22Rv1 (cell line): ENCODE results near the gene RNF215.
"Not testable (repeated sequence)": the region's sequence is repeated elsewhere in the genome, so short reads cannot be mapped to it uniquely, and the experiment has no call there.

Source experiments
- H3K27ac ChIP-seq: fragments of 450-650 bp; 2 replicates; pipeline ENCODE4 v1.5.1; 2017
- ZFX ChIP-seq: fragments of 450-650 bp; IDR thresholded peaks from 2 replicates; pipeline ENCODE4 v1.6.1; 2017; ENCODE audit warnings: antibody characterized with exemption, borderline replicate concordance
- TF ChIP-seq, protein P1 (sequence below): fragments of 450-650 bp; IDR thresholded peaks from 2 replicates; pipeline ENCODE4 v1.5.1; 2017; ENCODE audit warnings: mild to moderate bottlenecking

The RNF215 gene

DNA sequence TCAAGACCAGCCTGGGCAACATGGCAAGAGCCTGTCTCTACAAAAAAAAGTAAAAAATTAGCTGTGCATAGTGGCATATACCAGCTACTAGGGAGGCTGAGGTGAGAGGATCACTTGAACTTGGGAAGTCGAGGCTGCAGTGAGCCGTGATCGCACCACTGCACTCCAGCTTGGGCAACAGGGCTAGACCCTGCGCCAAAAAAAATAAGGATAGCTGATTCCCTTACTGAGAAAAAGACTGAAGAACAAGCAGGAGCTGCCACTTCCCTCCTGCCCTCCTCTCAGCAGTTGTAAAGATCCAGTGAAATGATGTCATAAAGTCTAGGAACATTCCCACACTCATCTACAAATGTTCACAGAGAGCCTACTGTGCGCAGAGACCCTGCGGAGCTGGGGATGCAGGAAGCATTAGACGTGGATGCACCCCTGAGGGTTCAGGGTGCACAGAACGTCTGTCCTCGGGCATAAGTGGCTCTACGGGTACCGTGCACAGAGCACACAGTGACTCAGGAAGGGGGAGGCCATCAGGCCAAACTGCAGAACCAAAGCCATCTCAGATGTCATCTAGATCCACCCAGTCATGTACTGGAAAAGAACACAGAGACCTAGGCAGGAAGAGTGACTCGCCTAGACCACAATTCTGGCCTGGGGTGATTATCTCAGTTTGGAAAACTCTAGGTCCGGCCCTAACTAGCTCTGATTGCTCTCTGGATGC is 21.3 kb upstream of the RNF215 start:
- no peak overlapping the region for H3K27ac ChIP-seq

DNA sequence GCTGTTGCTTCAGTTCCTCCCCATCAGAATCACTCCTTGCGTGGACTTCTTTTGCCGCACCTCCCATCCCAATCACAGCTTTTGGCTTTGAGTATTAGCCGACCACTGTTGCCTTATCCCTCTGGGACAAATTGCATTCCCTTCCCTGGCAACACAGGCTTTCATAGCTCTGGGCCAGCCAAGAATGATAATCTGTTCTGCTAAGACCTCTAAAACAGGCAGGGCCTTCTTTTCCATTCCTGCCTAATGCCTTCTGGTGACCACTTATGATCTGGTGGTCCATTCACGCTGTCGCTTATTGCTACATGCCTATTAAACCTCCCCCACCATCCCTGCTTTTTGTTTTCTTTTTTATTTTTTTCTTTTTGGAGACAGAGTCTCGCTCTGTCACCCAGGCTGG is 19.2 kb upstream of the RNF215 start:
- TF ChIP-seq ZFX = no peak
- TF ChIP-seq, protein P1, sequence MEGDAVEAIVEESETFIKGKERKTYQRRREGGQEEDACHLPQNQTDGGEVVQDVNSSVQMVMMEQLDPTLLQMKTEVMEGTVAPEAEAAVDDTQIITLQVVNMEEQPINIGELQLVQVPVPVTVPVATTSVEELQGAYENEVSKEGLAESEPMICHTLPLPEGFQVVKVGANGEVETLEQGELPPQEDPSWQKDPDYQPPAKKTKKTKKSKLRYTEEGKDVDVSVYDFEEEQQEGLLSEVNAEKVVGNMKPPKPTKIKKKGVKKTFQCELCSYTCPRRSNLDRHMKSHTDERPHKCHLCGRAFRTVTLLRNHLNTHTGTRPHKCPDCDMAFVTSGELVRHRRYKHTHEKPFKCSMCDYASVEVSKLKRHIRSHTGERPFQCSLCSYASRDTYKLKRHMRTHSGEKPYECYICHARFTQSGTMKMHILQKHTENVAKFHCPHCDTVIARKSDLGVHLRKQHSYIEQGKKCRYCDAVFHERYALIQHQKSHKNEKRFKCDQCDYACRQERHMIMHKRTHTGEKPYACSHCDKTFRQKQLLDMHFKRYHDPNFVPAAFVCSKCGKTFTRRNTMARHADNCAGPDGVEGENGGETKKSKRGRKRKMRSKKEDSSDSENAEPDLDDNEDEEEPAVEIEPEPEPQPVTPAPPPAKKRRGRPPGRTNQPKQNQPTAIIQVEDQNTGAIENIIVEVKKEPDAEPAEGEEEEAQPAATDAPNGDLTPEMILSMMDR = no peak

More for the DNA sequence above, 21.3 kb upstream of the RNF215 start:
- TF ChIP-seq, protein P1 = no peak
- no peak for TF ChIP-seq ZFX

DNA sequence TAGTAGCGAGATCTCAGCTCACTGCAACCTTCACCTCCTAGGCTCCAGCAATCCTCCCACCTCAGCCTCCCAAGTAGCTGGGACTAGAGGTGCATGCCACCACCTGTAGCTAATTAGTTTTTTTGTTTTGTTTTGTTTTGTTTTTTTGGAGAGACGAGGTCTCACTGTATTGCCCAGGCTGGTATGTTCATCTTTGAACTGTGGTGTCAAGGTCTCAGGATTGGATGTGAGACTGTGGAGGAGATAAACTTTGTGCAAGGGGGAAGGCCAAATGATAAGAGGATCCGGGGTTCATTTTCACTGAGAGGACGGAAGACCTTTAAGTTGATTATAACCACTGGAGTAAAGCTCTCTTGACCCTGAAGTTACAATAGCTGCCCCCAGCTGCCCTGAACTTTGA is 18.5 kb upstream of the RNF215 start:
- TF ChIP-seq ZFX = no peak
- TF ChIP-seq, protein P1 = no peak
- no peak overlapping the region for H3K27ac ChIP-seq

More for the DNA sequence above, 19.2 kb upstream of the RNF215 start:
- no peak overlapping the region for H3K27ac ChIP-seq

DNA sequence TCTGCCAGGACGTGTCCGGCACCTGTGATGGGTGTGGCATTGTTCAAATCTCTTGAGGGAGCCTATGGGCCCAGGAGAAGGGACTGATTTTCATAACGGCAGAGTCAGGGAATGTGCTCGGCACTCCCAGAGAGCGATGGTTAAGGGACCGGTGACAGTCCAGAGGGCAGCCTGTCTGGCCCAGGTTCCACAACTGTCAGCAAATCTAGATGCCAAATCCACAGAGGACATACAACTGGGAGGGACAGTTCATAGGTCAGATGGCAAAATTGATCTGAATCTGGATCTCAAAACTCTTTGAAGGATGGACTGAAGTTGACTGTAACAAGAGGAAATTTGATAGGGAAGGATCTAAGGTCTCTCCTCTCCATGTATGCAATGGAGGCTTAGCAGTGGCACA is 17.1 kb upstream of the RNF215 start:
- H3K27ac ChIP-seq = no peak overlapping the region
- TF ChIP-seq, protein P1 = no peak
- no peak for TF ChIP-seq ZFX

DNA sequence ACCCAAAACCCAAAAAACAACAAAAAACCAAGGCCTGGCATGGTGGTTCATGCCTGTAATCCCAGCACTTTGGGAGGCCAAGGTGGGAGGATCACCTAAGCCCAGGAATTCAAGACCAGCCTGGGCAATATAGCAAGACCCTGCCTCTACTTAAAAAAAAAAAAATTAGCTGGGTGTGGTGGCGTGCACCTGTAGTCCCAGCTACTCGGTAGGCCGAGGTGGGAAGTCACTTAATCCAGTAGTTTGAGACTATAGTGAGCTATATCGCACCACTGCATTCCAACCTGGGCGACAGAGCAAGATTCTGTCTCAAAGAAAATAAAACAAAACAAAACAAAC is 15.5 kb upstream of the RNF215 start:
- not testable (repeated sequence) for H3K27ac ChIP-seq

DNA sequence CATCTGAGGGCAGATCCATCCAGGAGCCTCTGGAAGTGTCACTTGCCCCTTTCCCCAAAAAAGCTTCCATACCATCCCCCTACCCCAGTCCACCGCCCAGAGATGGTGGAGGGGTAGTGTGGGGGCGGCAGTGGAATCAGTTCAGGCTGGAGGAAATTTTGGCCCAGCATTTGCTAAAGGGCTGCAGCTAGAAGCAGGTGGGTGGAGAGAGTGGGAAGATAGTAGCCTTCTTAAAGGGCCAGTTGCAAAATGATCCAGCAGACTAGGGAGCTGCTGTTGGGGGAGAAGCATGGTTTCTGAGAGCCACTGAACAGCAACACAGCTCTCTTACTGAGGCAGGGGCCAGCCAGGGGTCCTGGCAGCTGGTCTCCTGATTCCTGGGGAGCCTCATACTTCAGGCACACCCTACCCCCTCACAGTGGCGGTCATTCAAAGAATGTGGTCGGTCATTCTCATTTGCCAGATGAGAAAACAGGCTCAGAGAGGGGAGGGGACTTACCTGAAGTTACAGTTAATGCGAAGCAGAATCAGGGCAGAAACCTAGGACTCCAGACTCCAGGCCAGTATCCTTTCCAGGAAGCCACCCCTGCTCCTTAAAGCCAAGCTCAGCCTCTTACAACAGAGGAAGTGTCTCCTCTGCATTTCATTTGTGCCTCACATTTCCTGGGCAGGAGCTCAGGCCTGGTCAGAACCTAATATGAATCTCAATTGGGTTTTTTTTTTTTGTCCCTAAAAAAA is 15.0 kb upstream of the RNF215 start:
- no peak overlapping the region for H3K27ac ChIP-seq
- TF ChIP-seq ZFX = no peak
- TF ChIP-seq, protein P1 = no peak

DNA sequence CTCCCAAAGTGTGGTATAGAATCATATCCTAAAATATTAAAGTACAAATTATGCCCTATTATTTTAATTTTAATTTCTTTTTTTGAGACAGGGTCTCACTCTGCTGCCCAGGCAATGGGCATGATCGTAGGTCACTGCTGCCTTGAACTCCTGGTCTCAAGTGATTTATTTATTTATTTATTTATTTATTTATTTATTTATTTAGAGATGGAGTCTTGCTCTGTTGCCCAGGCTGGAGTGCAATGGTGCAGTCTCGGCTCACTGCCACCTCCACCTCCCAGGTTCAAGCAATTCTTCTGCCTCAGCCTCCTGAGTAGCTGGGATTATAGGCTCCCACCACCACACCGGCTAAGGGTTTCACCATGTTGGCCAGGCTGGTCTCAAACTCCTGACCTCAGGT is 13.8 kb upstream of the RNF215 start:
- not testable (repeated sequence) for H3K27ac ChIP-seq

DNA sequence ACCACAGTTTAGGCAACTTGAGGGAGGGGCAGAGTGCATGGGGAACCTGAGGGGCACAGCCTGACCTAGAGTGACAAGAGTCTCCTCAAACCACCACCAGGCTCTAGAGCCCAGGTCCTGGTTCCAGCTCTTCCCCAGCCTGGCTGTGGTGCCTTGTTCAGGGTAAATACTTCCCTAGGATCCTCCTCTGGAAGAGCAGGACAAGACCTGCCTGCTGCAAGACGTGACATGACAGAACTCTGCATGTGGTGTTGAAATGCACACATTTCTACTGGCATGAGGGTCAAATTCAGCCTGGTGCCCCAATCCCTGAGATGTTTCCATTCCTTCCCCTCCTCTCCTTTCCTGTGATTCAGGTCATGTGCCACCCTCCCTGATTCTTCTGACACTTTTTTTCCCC is 12.9 kb upstream of the RNF215 start:
- no peak for TF ChIP-seq ZFX
- TF ChIP-seq, protein P1 = no peak
- no peak overlapping the region for H3K27ac ChIP-seq
